ENCODE results near the gene CLDN24.

CLDN24 gene

GRCh38 chr4:183347566-183347965, 25.3 kb upstream of the CLDN24 start:
- TF ChIP-seq, protein P1, sequence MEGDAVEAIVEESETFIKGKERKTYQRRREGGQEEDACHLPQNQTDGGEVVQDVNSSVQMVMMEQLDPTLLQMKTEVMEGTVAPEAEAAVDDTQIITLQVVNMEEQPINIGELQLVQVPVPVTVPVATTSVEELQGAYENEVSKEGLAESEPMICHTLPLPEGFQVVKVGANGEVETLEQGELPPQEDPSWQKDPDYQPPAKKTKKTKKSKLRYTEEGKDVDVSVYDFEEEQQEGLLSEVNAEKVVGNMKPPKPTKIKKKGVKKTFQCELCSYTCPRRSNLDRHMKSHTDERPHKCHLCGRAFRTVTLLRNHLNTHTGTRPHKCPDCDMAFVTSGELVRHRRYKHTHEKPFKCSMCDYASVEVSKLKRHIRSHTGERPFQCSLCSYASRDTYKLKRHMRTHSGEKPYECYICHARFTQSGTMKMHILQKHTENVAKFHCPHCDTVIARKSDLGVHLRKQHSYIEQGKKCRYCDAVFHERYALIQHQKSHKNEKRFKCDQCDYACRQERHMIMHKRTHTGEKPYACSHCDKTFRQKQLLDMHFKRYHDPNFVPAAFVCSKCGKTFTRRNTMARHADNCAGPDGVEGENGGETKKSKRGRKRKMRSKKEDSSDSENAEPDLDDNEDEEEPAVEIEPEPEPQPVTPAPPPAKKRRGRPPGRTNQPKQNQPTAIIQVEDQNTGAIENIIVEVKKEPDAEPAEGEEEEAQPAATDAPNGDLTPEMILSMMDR (conservative IDR thresholded peaks at IDR 0.05; ENCODE audit: low read depth, low read length), result no peak
- DNase-seq (ENCODE audit: low read depth), result no peak
- no peak overlapping the region for H3K4me3 ChIP-seq (ENCODE audit: low read length)

- no peak overlapping the region for H3K4me3 ChIP-seq (ENCODE audit: low read length)
- TF ChIP-seq, protein P1 (conservative IDR thresholded peaks at IDR 0.05; ENCODE audit: low read depth, low read length), result no peak
- no peak for DNase-seq (ENCODE audit: low read depth)
These were observed 24.9 kb upstream of the CLDN24 start for GRCh38 chr4:183347146-183347545.

DNA sequence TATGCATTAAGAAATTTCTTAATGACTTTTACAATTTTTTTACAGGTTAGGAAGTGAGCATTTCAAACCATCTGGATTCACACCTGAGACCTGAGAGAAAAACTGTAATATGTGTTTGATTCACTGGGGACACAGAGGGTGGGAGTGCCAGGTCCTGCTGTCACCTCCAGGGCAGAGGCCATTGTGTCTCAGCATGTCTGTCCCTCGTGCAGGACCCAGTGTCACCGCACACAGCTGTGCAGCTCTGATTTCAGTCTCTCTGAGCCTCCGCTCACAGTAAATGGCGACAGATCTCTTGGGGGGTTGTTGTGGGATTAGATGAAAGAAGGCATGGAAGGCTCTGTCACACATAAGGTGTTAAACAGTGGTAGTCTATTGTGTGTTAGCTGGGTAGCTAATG, 23.0 kb upstream of the CLDN24 start:
- TF ChIP-seq, protein P1 (conservative IDR thresholded peaks at IDR 0.05; ENCODE audit: low read depth, low read length), result no peak

GRCh38 chr4:183344523-183345255, 22.5 kb upstream of the CLDN24 start:
- TF ChIP-seq, protein P1 (conservative IDR thresholded peaks at IDR 0.05; ENCODE audit: low read depth, low read length), result no peak
- H3K4me3 ChIP-seq (ENCODE audit: low read length), result no peak overlapping the region
- no peak for DNase-seq (ENCODE audit: low read depth)

More for the DNA sequence above, 23.0 kb upstream of the CLDN24 start:
- no peak overlapping the region for H3K4me3 ChIP-seq (ENCODE audit: low read length)
- DNase-seq (ENCODE audit: low read depth), result no peak

- no peak for DNase-seq (ENCODE audit: low read depth)
- no peak overlapping the region for H3K4me3 ChIP-seq (ENCODE audit: low read length)
- TF ChIP-seq, protein P1 (conservative IDR thresholded peaks at IDR 0.05; ENCODE audit: low read depth, low read length), result no peak
These were observed 21.5 kb upstream of the CLDN24 start for GRCh38 chr4:183343730-183344129.

- no peak for DNase-seq (ENCODE audit: low read depth)
- peak overlapping the region; percentile 6 for H3K4me3 ChIP-seq (ENCODE audit: low read length)
- TF ChIP-seq, protein P1 (conservative IDR thresholded peaks at IDR 0.05; ENCODE audit: low read depth, low read length), result no peak
These were observed 20.6 kb upstream of the CLDN24 start for GRCh38 chr4:183342541-183343533.
